Loucy (cell line): ENCODE results near the gene EML1.

ENCODE experiments used
- H2AFZ ChIP-seq: fragments of 200-600 bp; sonication (generic); 2 replicates; pipeline ENCODE4 v1.6.0; 2016; ENCODE audit warnings: antibody characterized with exemption, mild to moderate bottlenecking, low read length, moderate library complexity
- H3F3A ChIP-seq: fragments of 200-600 bp; 2 replicates; pipeline ENCODE4 v1.6.0; 2016; ENCODE audit warnings: antibody characterized with exemption, low read depth, mild to moderate bottlenecking
- H3K27me3 ChIP-seq: fragments of 200-600 bp; sonication (generic); 2 replicates; pipeline ENCODE4 v1.6.1; 2014; ENCODE audit warnings: low read length, mild to moderate bottlenecking; ENCODE audit not compliant: insufficient read depth, poor library complexity, severe bottlenecking
- H3K36me3 ChIP-seq: fragments of 200-600 bp; sonication (generic); 2 replicates; pipeline ENCODE4 v1.6.1; 2016; ENCODE audit warnings: low read length; ENCODE audit not compliant: insufficient read depth
- H3K4me1 ChIP-seq: fragments of 200-600 bp; sonication (generic); 2 replicates; pipeline ENCODE4 v1.5.1; 2014; ENCODE audit warnings: low read length, mild to moderate bottlenecking; ENCODE audit not compliant: insufficient read depth, poor library complexity, severe bottlenecking
- H3K4me2 ChIP-seq: fragments of 200-600 bp; sonication (generic); 2 replicates; pipeline ENCODE4 v1.6.0; 2014; ENCODE audit warnings: antibody characterized with exemption, low read length, low read depth, mild to moderate bottlenecking; ENCODE audit not compliant: poor library complexity, severe bottlenecking
- H3K4me3 ChIP-seq: fragments of 200-600 bp; sonication (generic); 2 replicates; pipeline ENCODE4 v1.5.1; 2014; ENCODE audit warnings: low read length, mild to moderate bottlenecking, mixed read lengths; ENCODE audit not compliant: poor library complexity, severe bottlenecking
- H3K79me2 ChIP-seq: fragments of 200-600 bp; sonication (generic); 2 replicates; pipeline ENCODE4 v1.6.1; 2014; ENCODE audit warnings: low read length; ENCODE audit not compliant: insufficient read depth
- H3K9ac ChIP-seq: fragments of 200-600 bp; sonication (generic); 2 replicates; pipeline ENCODE4 v1.6.0; 2014; ENCODE audit warnings: mild to moderate bottlenecking, low read depth, low read length, moderate library complexity; ENCODE audit not compliant: poor library complexity, severe bottlenecking
- H3K9me2 ChIP-seq: fragments of 200-600 bp; sonication (generic); replicated peaks from 2 replicates; pipeline ENCODE4 v1.6.1; 2016; ENCODE audit warnings: low read depth, low read length, mixed read lengths
- H3K9me3 ChIP-seq: fragments of 200-600 bp; sonication (generic); 2 replicates; pipeline ENCODE4 v1.6.1; 2014; ENCODE audit warnings: mild to moderate bottlenecking, antibody characterized with exemption, low read length, low read depth; ENCODE audit not compliant: insufficient read depth
- H4K20me1 ChIP-seq: fragments of 200-600 bp; sonication (generic); 2 replicates; pipeline ENCODE4 v1.6.0; 2014; ENCODE audit warnings: antibody characterized with exemption, low read length, mild to moderate bottlenecking; ENCODE audit not compliant: insufficient read depth, poor library complexity, severe bottlenecking
- EZH2phosphoT487 ChIP-seq: fragments of 200-600 bp; IDR thresholded peaks from 2 replicates; pipeline ENCODE4 v1.6.1; 2018; ENCODE audit warnings: antibody characterized with exemption, mild to moderate bottlenecking, moderate library complexity, borderline replicate concordance
- TF ChIP-seq, protein P1 (sequence below): fragments of 200-600 bp; sonication (generic); conservative IDR thresholded peaks from 2 replicates; pipeline ENCODE4 v1.5.1; 2014; ENCODE audit warnings: mild to moderate bottlenecking, antibody characterized with exemption, low read length

The EML1 gene

DNA sequence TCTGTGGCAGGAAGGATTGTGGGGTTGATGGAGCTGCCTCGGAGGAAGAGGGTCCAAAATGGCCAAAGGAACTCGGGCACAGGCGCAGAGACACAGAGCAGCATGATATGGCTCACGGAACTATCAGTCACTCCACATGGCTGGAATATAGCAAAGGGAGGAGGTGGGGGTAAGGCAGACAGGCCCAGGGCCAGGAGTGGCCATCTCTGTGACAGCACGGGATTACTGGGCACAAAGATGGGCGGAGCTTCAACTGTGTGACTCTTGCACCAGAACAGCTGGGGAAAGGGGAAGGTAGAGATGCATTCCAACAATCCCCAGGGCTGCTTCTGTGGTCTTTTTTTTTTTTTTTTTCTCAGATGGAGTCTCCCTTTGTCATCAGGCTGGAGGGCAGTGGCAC is 24.8 kb upstream of the EML1 start:
- H3K4me2 ChIP-seq: no peak overlapping the region
- no peak overlapping the region for H2AFZ ChIP-seq
- H3F3A ChIP-seq: no peaks in the 10 kb centered on the region
- H4K20me1 ChIP-seq: no peaks in the 10 kb centered on the region
- H3K9me3 ChIP-seq: no peaks in the 10 kb centered on the region
- no peak overlapping the region for H3K9ac ChIP-seq
- TF ChIP-seq EZH2phosphoT487: no peak
- TF ChIP-seq, protein P1, sequence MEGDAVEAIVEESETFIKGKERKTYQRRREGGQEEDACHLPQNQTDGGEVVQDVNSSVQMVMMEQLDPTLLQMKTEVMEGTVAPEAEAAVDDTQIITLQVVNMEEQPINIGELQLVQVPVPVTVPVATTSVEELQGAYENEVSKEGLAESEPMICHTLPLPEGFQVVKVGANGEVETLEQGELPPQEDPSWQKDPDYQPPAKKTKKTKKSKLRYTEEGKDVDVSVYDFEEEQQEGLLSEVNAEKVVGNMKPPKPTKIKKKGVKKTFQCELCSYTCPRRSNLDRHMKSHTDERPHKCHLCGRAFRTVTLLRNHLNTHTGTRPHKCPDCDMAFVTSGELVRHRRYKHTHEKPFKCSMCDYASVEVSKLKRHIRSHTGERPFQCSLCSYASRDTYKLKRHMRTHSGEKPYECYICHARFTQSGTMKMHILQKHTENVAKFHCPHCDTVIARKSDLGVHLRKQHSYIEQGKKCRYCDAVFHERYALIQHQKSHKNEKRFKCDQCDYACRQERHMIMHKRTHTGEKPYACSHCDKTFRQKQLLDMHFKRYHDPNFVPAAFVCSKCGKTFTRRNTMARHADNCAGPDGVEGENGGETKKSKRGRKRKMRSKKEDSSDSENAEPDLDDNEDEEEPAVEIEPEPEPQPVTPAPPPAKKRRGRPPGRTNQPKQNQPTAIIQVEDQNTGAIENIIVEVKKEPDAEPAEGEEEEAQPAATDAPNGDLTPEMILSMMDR: no peak
- H3K36me3 ChIP-seq: no peaks in the 10 kb centered on the region
- H3K4me3 ChIP-seq: no peak overlapping the region
- no peaks in the 10 kb centered on the region for H3K27me3 ChIP-seq
- no peaks in the 10 kb centered on the region for H3K9me2 ChIP-seq
- no peaks in the 10 kb centered on the region for H3K79me2 ChIP-seq
- H3K4me1 ChIP-seq: no peaks in the 10 kb centered on the region

DNA sequence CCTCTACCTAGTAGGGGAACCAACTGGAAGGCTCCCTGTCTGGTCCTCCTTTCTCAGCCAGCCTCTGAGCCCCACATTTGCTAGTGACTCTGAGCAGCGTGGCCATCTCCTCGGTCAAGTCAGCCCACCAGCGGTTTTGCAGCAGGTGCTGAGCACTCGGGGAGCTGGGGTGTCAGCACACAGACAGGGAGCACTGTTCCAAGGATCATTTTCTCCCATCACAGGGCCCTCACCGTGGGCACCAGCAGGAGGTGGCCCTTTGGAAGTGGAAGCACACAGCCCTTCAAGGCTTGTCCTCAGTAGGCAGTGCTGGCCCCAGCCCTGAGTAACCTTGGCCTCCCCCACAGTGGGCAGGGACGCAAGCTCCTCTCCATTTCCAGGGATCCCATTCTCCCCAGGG is 24.1 kb upstream of the EML1 start:
- no peaks in the 10 kb centered on the region for H4K20me1 ChIP-seq
- no peaks in the 10 kb centered on the region for H3K79me2 ChIP-seq
- H3K27me3 ChIP-seq: no peaks in the 10 kb centered on the region
- H3K4me3 ChIP-seq: no peak overlapping the region
- no peaks in the 10 kb centered on the region for H3K4me1 ChIP-seq
- no peaks in the 10 kb centered on the region for H3K9me3 ChIP-seq
- TF ChIP-seq EZH2phosphoT487: no peak
- TF ChIP-seq, protein P1: no peak
- no peaks in the 10 kb centered on the region for H3F3A ChIP-seq
- H3K9ac ChIP-seq: no peak overlapping the region
- no peaks in the 10 kb centered on the region for H3K9me2 ChIP-seq
- no peaks in the 10 kb centered on the region for H3K36me3 ChIP-seq
- no peak overlapping the region for H3K4me2 ChIP-seq
- H2AFZ ChIP-seq: no peak overlapping the region

DNA sequence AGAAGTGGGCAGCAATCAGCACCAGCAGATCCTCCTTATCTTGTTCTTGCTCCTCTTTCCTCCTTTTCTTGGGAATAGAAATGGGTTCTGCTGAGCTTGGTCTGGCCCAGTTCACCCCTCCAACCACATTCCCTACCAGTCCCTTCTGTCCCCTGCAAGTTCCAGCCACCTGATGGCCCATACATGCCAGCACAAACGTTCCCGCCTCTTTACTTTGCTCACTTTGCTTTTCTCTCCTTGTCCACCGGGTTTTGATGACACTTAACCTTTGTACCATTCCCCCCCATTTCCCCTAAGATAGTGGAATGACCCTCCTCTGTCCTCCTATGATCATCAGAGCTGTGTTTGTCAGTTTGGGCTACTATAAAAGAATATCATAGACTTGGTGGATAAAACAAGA is 23.4 kb upstream of the EML1 start:
- no peaks in the 10 kb centered on the region for H3K36me3 ChIP-seq
- H4K20me1 ChIP-seq: no peaks in the 10 kb centered on the region
- H3K79me2 ChIP-seq: no peaks in the 10 kb centered on the region
- no peaks in the 10 kb centered on the region for H3K9me2 ChIP-seq
- TF ChIP-seq EZH2phosphoT487: no peak
- H3K4me1 ChIP-seq: no peaks in the 10 kb centered on the region
- no peak overlapping the region for H3K4me2 ChIP-seq
- H3F3A ChIP-seq: no peaks in the 10 kb centered on the region
- H2AFZ ChIP-seq: no peak overlapping the region
- H3K27me3 ChIP-seq: no peaks in the 10 kb centered on the region
- H3K4me3 ChIP-seq: no peak overlapping the region
- H3K9me3 ChIP-seq: no peaks in the 10 kb centered on the region
- H3K9ac ChIP-seq: no peak overlapping the region
